GM12874 (cell line): Measurements from ENCODE around the gene TRAPPC10.

ENCODE experiments used
- CTCF ChIP-seq: IDR thresholded peaks from 2 replicates; pipeline ENCODE4 v1.5.1; 2011; ENCODE audit warnings: low read depth, mild to moderate bottlenecking, control low read depth, low read length, moderate library complexity; ENCODE audit not compliant: insufficient read depth

TRAPPC10 gene

GRCh38 chr21:43971201-43971991, 40.7 kb upstream of the TRAPPC10 start:
- no peak for TF ChIP-seq CTCF

- TF ChIP-seq CTCF: no peak
These were observed 40.2 kb upstream of the TRAPPC10 start for GRCh38 chr21:43971992-43972255.

GRCh38 chr21:43972850-43973633, 39.1 kb upstream of the TRAPPC10 start:
- no peak for TF ChIP-seq CTCF

- no peak for TF ChIP-seq CTCF
These were observed 38.5 kb upstream of the TRAPPC10 start for GRCh38 chr21:43973634-43973955.

GRCh38 chr21:43974791-43975468, 37.2 kb upstream of the TRAPPC10 start:
- TF ChIP-seq CTCF: no peak

GRCh38 chr21:43975469-43976098, 36.5 kb upstream of the TRAPPC10 start:
- peak; percentile 96 for TF ChIP-seq CTCF

- no peak for TF ChIP-seq CTCF
These were observed 35.4 kb upstream of the TRAPPC10 start for GRCh38 chr21:43976661-43977060.
